ENCODE measurements around the gene MAPK11.

- TF ChIP-seq CTCF (IDR thresholded peaks at IDR 0.05; ENCODE audit: borderline replicate concordance, extremely low read depth, low read length, poor library complexity, severe bottlenecking) (no peak), EZH2 (IDR thresholded peaks at IDR 0.05; ENCODE audit: borderline replicate concordance, low read depth, low read length, severe bottlenecking) (no peak)
Observed at GRCh38 chr22:50229370-50229769, 40.8 kb downstream of the MAPK11 start.

Measured in DND-41 (cell line).